Activated T-cell treated with anti-CD3 and anti-CD28 coated beads, Interleukin-2, amount 50 U/mL, for 72 hours (primary cell): ENCODE measurements around the gene ACOT12. TPM values are rescaled to one million over a fixed set of nuclear protein-coding genes. Genes with fewer than 3 reads are reported as not detected.
A peak's percentile ranks its signal among the peaks of the same experiment; 100 is the strongest.
"Not testable (repeated sequence)": the region's sequence is repeated elsewhere in the genome, so short reads cannot be mapped to it uniquely, and the experiment has no call there.

Source experiments
- ATAC-seq, 2 donors: fragments of 150-1000 bp; cut with Tn5 transposase; replicated peaks in 1 of 2; 2 replicates each; pipeline ENCODE4 v1.10.0; 2021; ENCODE audit warnings: moderate library complexity in 2 of 2, mild to moderate bottlenecking in 1 of 2
- DNase-seq, 2 donors: peaks; one replicate each; pipeline ENCODE4 v3.0.0; 2021 to 2022; ENCODE audit warnings: mixed read lengths in 1 of 2
- H3K27ac Mint-ChIP-seq: one replicate; pipeline ENCODE4 v1.8.0; 2022; ENCODE audit warnings: mild to moderate bottlenecking, moderate library complexity, mixed read lengths
- H3K27me3 Mint-ChIP-seq: one replicate; pipeline ENCODE4 v1.8.0; 2022; ENCODE audit warnings: low read depth, mixed read lengths
- H3K36me3 Mint-ChIP-seq, 2 donors: one replicate each; pipeline ENCODE4 v1.8.0; 2022; ENCODE audit warnings: mixed read lengths in 2 of 2, mild to moderate bottlenecking in 1 of 2; ENCODE audit not compliant: insufficient read depth in 2 of 2
- H3K4me1 Mint-ChIP-seq: one replicate; pipeline ENCODE4 v1.8.0; 2022; ENCODE audit warnings: low read depth, mixed read lengths
- H3K4me3 Mint-ChIP-seq, 2 donors: one replicate each; pipeline ENCODE4 v1.8.0; 2022; ENCODE audit warnings: mild to moderate bottlenecking in 2 of 2, mixed read lengths in 2 of 2, moderate library complexity in 2 of 2
- H3K9me3 Mint-ChIP-seq, 2 donors: one replicate each; pipeline ENCODE4 v1.8.0; 2022; ENCODE audit warnings: mixed read lengths in 2 of 2
- total RNA-seq, 2 donors: library from RNA; stranded (reverse); gene quantifications; one replicate each; pipeline ENCODE4 v1.2.3, GENCODE V29; 2022

Gene ACOT12
- total RNA-seq, 2 donors from 2014 or later = not detected

GRCh38 chr5:81350507-81350906 lies 43.4 kb downstream of the ACOT12 start:
- no peaks in the 10 kb centered on the region for H3K36me3 Mint-ChIP-seq
- no peak overlapping the region for H3K27ac Mint-ChIP-seq
- no peaks in the 10 kb centered on the region for H3K9me3 Mint-ChIP-seq
- DNase-seq (no peak), ATAC-seq (no peak)
- H3K27me3 Mint-ChIP-seq = peaks cover 6% of the 10 kb centered on the region
- no peaks in the 10 kb centered on the region for H3K4me1 Mint-ChIP-seq
- H3K4me3 Mint-ChIP-seq = no peak overlapping the region

GRCh38 chr5:81349161-81349560 lies 44.8 kb downstream of the ACOT12 start:
- Mint-ChIP-seq H3K27me3 (peaks cover 6% of the 10 kb centered on the region), H3K9me3 (no peaks in the 10 kb centered on the region), H3K4me1 (no peaks in the 10 kb centered on the region), H3K27ac (no peak overlapping the region), H3K36me3 (no peaks in the 10 kb centered on the region), H3K4me3 (no peak overlapping the region)
- no peak for DNase-seq
- ATAC-seq = no peak

GRCh38 chr5:81345411-81346003 lies 48.4 kb downstream of the ACOT12 start:
- no peak overlapping the region for H3K27ac Mint-ChIP-seq
- no peak overlapping the region for H3K4me3 Mint-ChIP-seq
- H3K27me3 Mint-ChIP-seq = no peaks in the 10 kb centered on the region
- DNase-seq (no peak), ATAC-seq (no peak)
- H3K36me3 Mint-ChIP-seq = no peaks in the 10 kb centered on the region
- no peaks in the 10 kb centered on the region for H3K4me1 Mint-ChIP-seq
- H3K9me3 Mint-ChIP-seq = no peaks in the 10 kb centered on the region

- Mint-ChIP-seq H3K27me3 (no peaks in the 10 kb centered on the region), H3K27ac (no peak overlapping the region), H3K9me3 (no peaks in the 10 kb centered on the region), H3K4me3 (no peak overlapping the region), H3K36me3 (no peaks in the 10 kb centered on the region), H3K4me1 (no peaks in the 10 kb centered on the region)
- ATAC-seq = no peak
- no peak for DNase-seq
Measured at GRCh38 chr5:81344736-81345135, 49.2 kb downstream of the ACOT12 start.

GRCh38 chr5:81338213-81338612 lies 55.7 kb downstream of the ACOT12 start:
- H3K27ac Mint-ChIP-seq, H3K36me3 Mint-ChIP-seq, H3K9me3 Mint-ChIP-seq, ATAC-seq, H3K4me1 Mint-ChIP-seq, DNase-seq, H3K4me3 Mint-ChIP-seq, H3K27me3 Mint-ChIP-seq: not testable (repeated sequence)

- Mint-ChIP-seq H3K4me1 (peaks cover 10% of the 10 kb centered on the region), H3K9me3 (peaks cover 2% of the 10 kb centered on the region in 2 donors), H3K27me3 (no peaks in the 10 kb centered on the region), H3K4me3 (no peak overlapping the region), H3K27ac (no peak overlapping the region), H3K36me3 (peaks cover 0 to 3% of the 10 kb centered on the region in 2 donors)
- ATAC-seq = no peak
- no peak for DNase-seq
Measured at GRCh38 chr5:81337803-81338202, 56.1 kb downstream of the ACOT12 start.

GRCh38 chr5:81336556-81336955 lies 57.4 kb downstream of the ACOT12 start:
- peaks cover 0 to 3% of the 10 kb centered on the region in 2 donors for H3K36me3 Mint-ChIP-seq
- no peaks in the 10 kb centered on the region for H3K27me3 Mint-ChIP-seq
- ATAC-seq (no peak), DNase-seq (no peak)
- H3K27ac Mint-ChIP-seq = no peak overlapping the region
- H3K9me3 Mint-ChIP-seq = peaks cover 2% of the 10 kb centered on the region in 2 donors
- H3K4me3 Mint-ChIP-seq = no peak overlapping the region
- peaks cover 10% of the 10 kb centered on the region for H3K4me1 Mint-ChIP-seq

- Mint-ChIP-seq H3K4me3 (no peak overlapping the region), H3K27me3 (no peaks in the 10 kb centered on the region), H3K4me1 (peaks cover 10% of the 10 kb centered on the region), H3K9me3 (peaks cover 2% of the 10 kb centered on the region in 2 donors), H3K27ac (no peak overlapping the region), H3K36me3 (peaks cover 0 to 3% of the 10 kb centered on the region in 2 donors)
- no peak for DNase-seq
- no peak for ATAC-seq
Measured at GRCh38 chr5:81335946-81336345, 58.0 kb downstream of the ACOT12 start.

- Mint-ChIP-seq H3K27me3 (no peaks in the 10 kb centered on the region), H3K9me3 (peaks cover 2% of the 10 kb centered on the region in 2 donors), H3K27ac (no peak overlapping the region), H3K4me1 (peaks cover 10% of the 10 kb centered on the region), H3K36me3 (peaks cover 0 to 3% of the 10 kb centered on the region in 2 donors), H3K4me3 (no peak overlapping the region)
- ATAC-seq (peak in 1 of 2 donors; percentile 36), DNase-seq (no peak)
Measured at GRCh38 chr5:81334304-81335061, 59.5 kb downstream of the ACOT12 start.

GRCh38 chr5:81326554-81326953 lies 67.4 kb downstream of the ACOT12 start:
- ATAC-seq (peak in 1 of 2 donors; percentile 56), DNase-seq (no peak)
- H3K4me3 Mint-ChIP-seq = no peak overlapping the region
- H3K4me1 Mint-ChIP-seq = no peaks in the 10 kb centered on the region
- no peaks in the 10 kb centered on the region for H3K9me3 Mint-ChIP-seq
- no peaks in the 10 kb centered on the region for H3K36me3 Mint-ChIP-seq
- H3K27me3 Mint-ChIP-seq = no peaks in the 10 kb centered on the region
- H3K27ac Mint-ChIP-seq = no peak overlapping the region

GRCh38 chr5:81317536-81317935 lies 76.4 kb downstream of the ACOT12 start:
- DNase-seq = no peak

GRCh38 chr5:81316571-81316970 lies 77.4 kb downstream of the ACOT12 start:
- DNase-seq (no peak), ATAC-seq (no peak)
- peaks cover 0 to 2% of the 10 kb centered on the region in 2 donors for H3K9me3 Mint-ChIP-seq
- H3K4me3 Mint-ChIP-seq = no peak overlapping the region
- no peaks in the 10 kb centered on the region for H3K4me1 Mint-ChIP-seq
- H3K27me3 Mint-ChIP-seq = no peaks in the 10 kb centered on the region
- H3K36me3 Mint-ChIP-seq = no peaks in the 10 kb centered on the region
- no peak overlapping the region for H3K27ac Mint-ChIP-seq

More at GRCh38 chr5:81317536-81317935, 76.4 kb downstream of the ACOT12 start:
- peaks cover 0 to 2% of the 10 kb centered on the region in 2 donors for H3K9me3 Mint-ChIP-seq
- no peak overlapping the region for H3K4me3 Mint-ChIP-seq
- H3K4me1 Mint-ChIP-seq = no peaks in the 10 kb centered on the region
- H3K27ac Mint-ChIP-seq = no peak overlapping the region
- no peak for ATAC-seq
- no peaks in the 10 kb centered on the region for H3K27me3 Mint-ChIP-seq
- no peaks in the 10 kb centered on the region for H3K36me3 Mint-ChIP-seq

GRCh38 chr5:81315830-81316229 lies 78.1 kb downstream of the ACOT12 start:
- Mint-ChIP-seq H3K36me3 (no peaks in the 10 kb centered on the region), H3K27ac (no peak overlapping the region), H3K4me1 (no peaks in the 10 kb centered on the region), H3K4me3 (no peak overlapping the region), H3K27me3 (no peaks in the 10 kb centered on the region), H3K9me3 (peaks cover 0 to 2% of the 10 kb centered on the region in 2 donors)
- DNase-seq = no peak
- no peak for ATAC-seq
